ENCODE measurements around the gene CDS2. TPM values are rescaled to one million over a fixed set of nuclear protein-coding genes. Genes with fewer than 3 reads are reported as not detected.

Gene CDS2
- total and polyA plus RNA-seq, 2 of the 13 experiments (the other 11 are each of a cell fraction or from before 2014, with no cell fraction given) = 81.3 to 153 TPM

DNA sequence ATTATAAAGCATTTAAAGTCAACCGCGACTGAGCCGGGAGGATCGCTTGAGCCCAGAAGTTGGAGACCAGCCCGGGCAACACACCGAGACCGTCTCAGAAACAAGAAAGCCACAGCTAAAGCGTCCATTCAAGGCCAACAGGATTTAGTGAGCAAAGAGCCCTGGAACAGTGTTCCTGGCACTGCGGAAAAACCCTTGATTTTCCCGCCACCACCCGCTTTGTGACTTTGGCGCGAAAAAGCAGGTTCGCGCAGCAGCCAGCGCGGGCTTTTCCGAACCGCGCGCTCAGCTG lies 7.7 kb upstream of the CDS2 start (continued):
- TF ChIP-seq KLF15 (CRISPR knock-in tag; IDR thresholded peaks at IDR 0.05; ENCODE audit: borderline replicate concordance) = peak; percentile 99
- TF ChIP-seq ZNF75D (CRISPR knock-in tag; IDR thresholded peaks at IDR 0.05; ENCODE audit: borderline replicate concordance) = no peak; the same call in 1 of the 2 replicates
- TF ChIP-seq, protein P1, sequence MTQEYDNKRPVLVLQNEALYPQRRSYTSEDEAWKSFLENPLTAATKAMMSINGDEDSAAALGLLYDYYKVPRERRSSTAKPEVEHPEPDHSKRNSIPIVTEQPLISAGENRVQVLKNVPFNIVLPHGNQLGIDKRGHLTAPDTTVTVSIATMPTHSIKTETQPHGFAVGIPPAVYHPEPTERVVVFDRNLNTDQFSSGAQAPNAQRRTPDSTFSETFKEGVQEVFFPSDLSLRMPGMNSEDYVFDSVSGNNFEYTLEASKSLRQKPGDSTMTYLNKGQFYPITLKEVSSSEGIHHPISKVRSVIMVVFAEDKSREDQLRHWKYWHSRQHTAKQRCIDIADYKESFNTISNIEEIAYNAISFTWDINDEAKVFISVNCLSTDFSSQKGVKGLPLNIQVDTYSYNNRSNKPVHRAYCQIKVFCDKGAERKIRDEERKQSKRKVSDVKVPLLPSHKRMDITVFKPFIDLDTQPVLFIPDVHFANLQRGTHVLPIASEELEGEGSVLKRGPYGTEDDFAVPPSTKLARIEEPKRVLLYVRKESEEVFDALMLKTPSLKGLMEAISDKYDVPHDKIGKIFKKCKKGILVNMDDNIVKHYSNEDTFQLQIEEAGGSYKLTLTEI (CRISPR knock-in tag; conservative IDR thresholded peaks at IDR 0.05) = peak; percentile 72; the same call in 1 of the 2 replicates
- TF ChIP-seq, protein P2, sequence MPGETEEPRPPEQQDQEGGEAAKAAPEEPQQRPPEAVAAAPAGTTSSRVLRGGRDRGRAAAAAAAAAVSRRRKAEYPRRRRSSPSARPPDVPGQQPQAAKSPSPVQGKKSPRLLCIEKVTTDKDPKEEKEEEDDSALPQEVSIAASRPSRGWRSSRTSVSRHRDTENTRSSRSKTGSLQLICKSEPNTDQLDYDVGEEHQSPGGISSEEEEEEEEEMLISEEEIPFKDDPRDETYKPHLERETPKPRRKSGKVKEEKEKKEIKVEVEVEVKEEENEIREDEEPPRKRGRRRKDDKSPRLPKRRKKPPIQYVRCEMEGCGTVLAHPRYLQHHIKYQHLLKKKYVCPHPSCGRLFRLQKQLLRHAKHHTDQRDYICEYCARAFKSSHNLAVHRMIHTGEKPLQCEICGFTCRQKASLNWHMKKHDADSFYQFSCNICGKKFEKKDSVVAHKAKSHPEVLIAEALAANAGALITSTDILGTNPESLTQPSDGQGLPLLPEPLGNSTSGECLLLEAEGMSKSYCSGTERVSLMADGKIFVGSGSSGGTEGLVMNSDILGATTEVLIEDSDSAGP (CRISPR knock-in tag; IDR thresholded peaks at IDR 0.05; ENCODE audit: borderline replicate concordance) = no peak; the same call in 1 of the 2 replicates
- TF ChIP-seq, protein P3, sequence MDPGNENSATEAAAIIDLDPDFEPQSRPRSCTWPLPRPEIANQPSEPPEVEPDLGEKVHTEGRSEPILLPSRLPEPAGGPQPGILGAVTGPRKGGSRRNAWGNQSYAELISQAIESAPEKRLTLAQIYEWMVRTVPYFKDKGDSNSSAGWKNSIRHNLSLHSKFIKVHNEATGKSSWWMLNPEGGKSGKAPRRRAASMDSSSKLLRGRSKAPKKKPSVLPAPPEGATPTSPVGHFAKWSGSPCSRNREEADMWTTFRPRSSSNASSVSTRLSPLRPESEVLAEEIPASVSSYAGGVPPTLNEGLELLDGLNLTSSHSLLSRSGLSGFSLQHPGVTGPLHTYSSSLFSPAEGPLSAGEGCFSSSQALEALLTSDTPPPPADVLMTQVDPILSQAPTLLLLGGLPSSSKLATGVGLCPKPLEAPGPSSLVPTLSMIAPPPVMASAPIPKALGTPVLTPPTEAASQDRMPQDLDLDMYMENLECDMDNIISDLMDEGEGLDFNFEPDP (CRISPR knock-in tag; conservative IDR thresholded peaks at IDR 0.05) = peak; percentile 100
- TF ChIP-seq ZNF10 (CRISPR knock-in tag; IDR thresholded peaks at IDR 0.05; ENCODE audit: borderline replicate concordance, low read depth) = no peak
- no peak; the same call in 1 of the 2 replicates for TF ChIP-seq TBX2 (CRISPR knock-in tag; IDR thresholded peaks at IDR 0.05; ENCODE audit: borderline replicate concordance)
- TF ChIP-seq, protein P4, sequence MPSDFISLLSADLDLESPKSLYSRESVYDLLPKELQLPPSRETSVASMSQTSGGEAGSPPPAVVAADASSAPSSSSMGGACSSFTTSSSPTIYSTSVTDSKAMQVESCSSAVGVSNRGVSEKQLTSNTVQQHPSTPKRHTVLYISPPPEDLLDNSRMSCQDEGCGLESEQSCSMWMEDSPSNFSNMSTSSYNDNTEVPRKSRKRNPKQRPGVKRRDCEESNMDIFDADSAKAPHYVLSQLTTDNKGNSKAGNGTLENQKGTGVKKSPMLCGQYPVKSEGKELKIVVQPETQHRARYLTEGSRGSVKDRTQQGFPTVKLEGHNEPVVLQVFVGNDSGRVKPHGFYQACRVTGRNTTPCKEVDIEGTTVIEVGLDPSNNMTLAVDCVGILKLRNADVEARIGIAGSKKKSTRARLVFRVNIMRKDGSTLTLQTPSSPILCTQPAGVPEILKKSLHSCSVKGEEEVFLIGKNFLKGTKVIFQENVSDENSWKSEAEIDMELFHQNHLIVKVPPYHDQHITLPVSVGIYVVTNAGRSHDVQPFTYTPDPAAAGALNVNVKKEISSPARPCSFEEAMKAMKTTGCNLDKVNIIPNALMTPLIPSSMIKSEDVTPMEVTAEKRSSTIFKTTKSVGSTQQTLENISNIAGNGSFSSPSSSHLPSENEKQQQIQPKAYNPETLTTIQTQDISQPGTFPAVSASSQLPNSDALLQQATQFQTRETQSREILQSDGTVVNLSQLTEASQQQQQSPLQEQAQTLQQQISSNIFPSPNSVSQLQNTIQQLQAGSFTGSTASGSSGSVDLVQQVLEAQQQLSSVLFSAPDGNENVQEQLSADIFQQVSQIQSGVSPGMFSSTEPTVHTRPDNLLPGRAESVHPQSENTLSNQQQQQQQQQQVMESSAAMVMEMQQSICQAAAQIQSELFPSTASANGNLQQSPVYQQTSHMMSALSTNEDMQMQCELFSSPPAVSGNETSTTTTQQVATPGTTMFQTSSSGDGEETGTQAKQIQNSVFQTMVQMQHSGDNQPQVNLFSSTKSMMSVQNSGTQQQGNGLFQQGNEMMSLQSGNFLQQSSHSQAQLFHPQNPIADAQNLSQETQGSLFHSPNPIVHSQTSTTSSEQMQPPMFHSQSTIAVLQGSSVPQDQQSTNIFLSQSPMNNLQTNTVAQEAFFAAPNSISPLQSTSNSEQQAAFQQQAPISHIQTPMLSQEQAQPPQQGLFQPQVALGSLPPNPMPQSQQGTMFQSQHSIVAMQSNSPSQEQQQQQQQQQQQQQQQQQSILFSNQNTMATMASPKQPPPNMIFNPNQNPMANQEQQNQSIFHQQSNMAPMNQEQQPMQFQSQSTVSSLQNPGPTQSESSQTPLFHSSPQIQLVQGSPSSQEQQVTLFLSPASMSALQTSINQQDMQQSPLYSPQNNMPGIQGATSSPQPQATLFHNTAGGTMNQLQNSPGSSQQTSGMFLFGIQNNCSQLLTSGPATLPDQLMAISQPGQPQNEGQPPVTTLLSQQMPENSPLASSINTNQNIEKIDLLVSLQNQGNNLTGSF (CRISPR knock-in tag; IDR thresholded peaks at IDR 0.05) = peak; percentile 100
- peak; percentile 52; the same call in 1 of the 2 replicates for TF ChIP-seq ZNF720 (CRISPR knock-in tag; IDR thresholded peaks at IDR 0.05)
- TF ChIP-seq ZNF234 (CRISPR knock-in tag; conservative IDR thresholded peaks at IDR 0.05) = no peak
- peak; percentile 99 for TF ChIP-seq YEATS2 (CRISPR knock-in tag; IDR thresholded peaks at IDR 0.05; ENCODE audit: borderline replicate concordance)
- no peak for TF ChIP-seq NFRKB (IDR thresholded peaks at IDR 0.05)
- peak; percentile 94 for TF ChIP-seq ZNF44 (CRISPR knock-in tag; IDR thresholded peaks at IDR 0.05)
- TF ChIP-seq ISL2 (CRISPR knock-in tag; IDR thresholded peaks at IDR 0.05) = no peak
- no peak; the same call in 1 of the 2 replicates for TF ChIP-seq MXD4 (CRISPR knock-in tag; IDR thresholded peaks at IDR 0.05)
- peak; percentile 99; the same call in 1 of the 2 replicates for TF ChIP-seq ZNF83 (CRISPR knock-in tag; IDR thresholded peaks at IDR 0.05; ENCODE audit: borderline replicate concordance)
- no peak; the same call in 1 of the 2 replicates for TF ChIP-seq ZNF616 (CRISPR knock-in tag; IDR thresholded peaks at IDR 0.05; ENCODE audit: low read depth)
- no peak; the same call in 1 of the 2 replicates for TF ChIP-seq ZBTB38 (CRISPR knock-in tag; IDR thresholded peaks at IDR 0.05)
- TF ChIP-seq DPF2 (CRISPR knock-in tag; IDR thresholded peaks at IDR 0.05; ENCODE audit: borderline replicate concordance, low read depth) = no peak
- peak; percentile 95 for TF ChIP-seq ZNF124 (CRISPR knock-in tag; IDR thresholded peaks at IDR 0.05)
- TF ChIP-seq ZNF567 (CRISPR knock-in tag; IDR thresholded peaks at IDR 0.05; ENCODE audit: borderline replicate concordance) = no peak

Measured in HepG2 (cell line).